Loucy (cell line): Measurements from ENCODE around the gene ADGRD2.

ENCODE experiments used
- H2AFZ ChIP-seq: fragments of 200-600 bp; sonication (generic); 2 replicates; pipeline ENCODE4 v1.6.0; 2016; ENCODE audit warnings: antibody characterized with exemption, mild to moderate bottlenecking, low read length, moderate library complexity
- H3F3A ChIP-seq: fragments of 200-600 bp; 2 replicates; pipeline ENCODE4 v1.6.0; 2016; ENCODE audit warnings: antibody characterized with exemption, low read depth, mild to moderate bottlenecking
- H3K27me3 ChIP-seq: fragments of 200-600 bp; sonication (generic); 2 replicates; pipeline ENCODE4 v1.6.1; 2014; ENCODE audit warnings: low read length, mild to moderate bottlenecking; ENCODE audit not compliant: insufficient read depth, poor library complexity, severe bottlenecking
- H3K36me3 ChIP-seq: fragments of 200-600 bp; sonication (generic); 2 replicates; pipeline ENCODE4 v1.6.1; 2016; ENCODE audit warnings: low read length; ENCODE audit not compliant: insufficient read depth
- H3K4me1 ChIP-seq: fragments of 200-600 bp; sonication (generic); 2 replicates; pipeline ENCODE4 v1.5.1; 2014; ENCODE audit warnings: low read length, mild to moderate bottlenecking; ENCODE audit not compliant: insufficient read depth, poor library complexity, severe bottlenecking
- H3K4me2 ChIP-seq: fragments of 200-600 bp; sonication (generic); 2 replicates; pipeline ENCODE4 v1.6.0; 2014; ENCODE audit warnings: antibody characterized with exemption, low read length, low read depth, mild to moderate bottlenecking; ENCODE audit not compliant: poor library complexity, severe bottlenecking
- H3K4me3 ChIP-seq: fragments of 200-600 bp; sonication (generic); 2 replicates; pipeline ENCODE4 v1.5.1; 2014; ENCODE audit warnings: low read length, mild to moderate bottlenecking, mixed read lengths; ENCODE audit not compliant: poor library complexity, severe bottlenecking
- H3K79me2 ChIP-seq: fragments of 200-600 bp; sonication (generic); 2 replicates; pipeline ENCODE4 v1.6.1; 2014; ENCODE audit warnings: low read length; ENCODE audit not compliant: insufficient read depth
- H3K9ac ChIP-seq: fragments of 200-600 bp; sonication (generic); 2 replicates; pipeline ENCODE4 v1.6.0; 2014; ENCODE audit warnings: mild to moderate bottlenecking, low read depth, low read length, moderate library complexity; ENCODE audit not compliant: poor library complexity, severe bottlenecking
- H3K9me2 ChIP-seq: fragments of 200-600 bp; sonication (generic); replicated peaks from 2 replicates; pipeline ENCODE4 v1.6.1; 2016; ENCODE audit warnings: low read depth, low read length, mixed read lengths
- H3K9me3 ChIP-seq: fragments of 200-600 bp; sonication (generic); 2 replicates; pipeline ENCODE4 v1.6.1; 2014; ENCODE audit warnings: mild to moderate bottlenecking, antibody characterized with exemption, low read length, low read depth; ENCODE audit not compliant: insufficient read depth
- H4K20me1 ChIP-seq: fragments of 200-600 bp; sonication (generic); 2 replicates; pipeline ENCODE4 v1.6.0; 2014; ENCODE audit warnings: antibody characterized with exemption, low read length, mild to moderate bottlenecking; ENCODE audit not compliant: insufficient read depth, poor library complexity, severe bottlenecking
- EZH2phosphoT487 ChIP-seq: fragments of 200-600 bp; IDR thresholded peaks from 2 replicates; pipeline ENCODE4 v1.6.1; 2018; ENCODE audit warnings: antibody characterized with exemption, mild to moderate bottlenecking, moderate library complexity, borderline replicate concordance
- TF ChIP-seq, protein P1 (sequence below): fragments of 200-600 bp; sonication (generic); conservative IDR thresholded peaks from 2 replicates; pipeline ENCODE4 v1.5.1; 2014; ENCODE audit warnings: mild to moderate bottlenecking, antibody characterized with exemption, low read length

Gene ADGRD2

DNA sequence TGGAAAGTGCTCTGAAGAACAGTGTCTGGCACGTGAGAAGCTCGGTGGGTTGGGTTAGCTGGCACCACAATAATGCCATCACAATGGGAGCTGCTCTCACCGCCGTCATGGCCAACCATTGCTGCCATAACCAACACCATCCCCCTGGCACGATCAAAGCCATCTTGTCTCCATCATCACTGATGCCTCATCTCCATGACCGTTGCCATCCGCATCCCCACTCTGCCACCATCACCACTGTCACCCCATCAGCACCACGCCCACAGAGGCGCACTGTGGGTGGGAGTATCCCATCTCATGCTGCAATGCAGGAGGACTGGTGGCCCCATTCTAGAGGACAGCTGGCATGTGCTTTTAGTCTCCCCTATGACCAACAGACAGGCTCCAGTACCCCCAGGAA, 33.2 kb downstream of the ADGRD2 start:
- Histone ChIP-seq H3K9me3 (no peaks in the 10 kb centered on the region), H3K4me2 (no peak overlapping the region), H3K27me3 (no peaks in the 10 kb centered on the region), H3K4me3 (no peak overlapping the region), H2AFZ (no peak overlapping the region), H3K4me1 (no peaks in the 10 kb centered on the region), H3K36me3 (no peaks in the 10 kb centered on the region), H4K20me1 (no peaks in the 10 kb centered on the region), H3K79me2 (no peaks in the 10 kb centered on the region), H3K9ac (no peak overlapping the region), H3F3A (no peaks in the 10 kb centered on the region), H3K9me2 (no peaks in the 10 kb centered on the region)
- TF ChIP-seq EZH2phosphoT487, result no peak
- TF ChIP-seq, protein P1, sequence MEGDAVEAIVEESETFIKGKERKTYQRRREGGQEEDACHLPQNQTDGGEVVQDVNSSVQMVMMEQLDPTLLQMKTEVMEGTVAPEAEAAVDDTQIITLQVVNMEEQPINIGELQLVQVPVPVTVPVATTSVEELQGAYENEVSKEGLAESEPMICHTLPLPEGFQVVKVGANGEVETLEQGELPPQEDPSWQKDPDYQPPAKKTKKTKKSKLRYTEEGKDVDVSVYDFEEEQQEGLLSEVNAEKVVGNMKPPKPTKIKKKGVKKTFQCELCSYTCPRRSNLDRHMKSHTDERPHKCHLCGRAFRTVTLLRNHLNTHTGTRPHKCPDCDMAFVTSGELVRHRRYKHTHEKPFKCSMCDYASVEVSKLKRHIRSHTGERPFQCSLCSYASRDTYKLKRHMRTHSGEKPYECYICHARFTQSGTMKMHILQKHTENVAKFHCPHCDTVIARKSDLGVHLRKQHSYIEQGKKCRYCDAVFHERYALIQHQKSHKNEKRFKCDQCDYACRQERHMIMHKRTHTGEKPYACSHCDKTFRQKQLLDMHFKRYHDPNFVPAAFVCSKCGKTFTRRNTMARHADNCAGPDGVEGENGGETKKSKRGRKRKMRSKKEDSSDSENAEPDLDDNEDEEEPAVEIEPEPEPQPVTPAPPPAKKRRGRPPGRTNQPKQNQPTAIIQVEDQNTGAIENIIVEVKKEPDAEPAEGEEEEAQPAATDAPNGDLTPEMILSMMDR, result no peak

DNA sequence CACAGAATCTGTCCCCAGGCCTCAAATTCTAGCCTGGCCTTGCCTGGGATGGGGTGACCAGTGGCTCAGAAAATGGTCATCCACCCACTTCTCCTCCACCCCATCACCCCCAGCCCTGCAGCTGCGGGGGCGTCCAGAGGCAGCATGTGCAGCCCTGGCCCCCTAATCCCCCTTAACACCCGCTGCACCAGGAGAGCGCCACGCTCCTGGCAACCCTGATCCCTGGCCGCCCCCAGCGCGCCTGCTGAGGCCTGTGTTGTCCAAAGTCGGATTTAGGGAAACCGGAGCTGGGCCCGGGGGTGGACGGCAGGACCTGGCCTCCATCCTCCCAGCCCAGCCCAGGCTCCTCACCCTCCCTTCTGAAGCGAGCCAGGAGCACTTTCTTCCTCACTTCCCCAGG, 35.0 kb downstream of the ADGRD2 start:
- no peaks in the 10 kb centered on the region for H3K9me3 ChIP-seq
- no peaks in the 10 kb centered on the region for H4K20me1 ChIP-seq
- no peak overlapping the region for H3K4me3 ChIP-seq
- H3K9me2 ChIP-seq, result no peaks in the 10 kb centered on the region
- no peaks in the 10 kb centered on the region for H3F3A ChIP-seq
- no peaks in the 10 kb centered on the region for H3K36me3 ChIP-seq
- H3K4me1 ChIP-seq, result no peaks in the 10 kb centered on the region
- no peaks in the 10 kb centered on the region for H3K27me3 ChIP-seq
- no peak overlapping the region for H3K9ac ChIP-seq
- H3K79me2 ChIP-seq, result no peaks in the 10 kb centered on the region
- no peak overlapping the region for H3K4me2 ChIP-seq
- TF ChIP-seq, protein P1, result no peak
- TF ChIP-seq EZH2phosphoT487, result no peak
- no peak overlapping the region for H2AFZ ChIP-seq

DNA sequence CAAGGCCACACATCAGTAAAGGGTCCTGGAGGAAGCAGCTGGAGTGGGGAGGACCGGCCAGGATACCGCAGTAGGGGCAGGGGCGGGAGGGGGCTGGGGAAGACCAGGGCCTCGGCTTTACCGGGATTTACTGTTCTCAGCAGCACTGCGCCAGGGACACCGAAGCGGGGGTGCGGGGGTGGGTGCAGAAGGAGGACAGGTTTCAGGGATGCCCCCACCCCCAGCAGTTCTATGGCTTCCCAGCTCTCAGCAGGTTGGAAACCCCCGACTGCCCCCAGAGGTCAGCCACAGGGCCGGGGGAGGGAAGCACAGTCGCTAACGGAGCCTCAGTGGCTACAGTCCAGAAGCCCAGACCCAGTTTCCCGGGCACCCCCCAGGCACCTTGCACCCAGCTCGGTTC, 35.7 kb downstream of the ADGRD2 start:
- TF ChIP-seq EZH2phosphoT487, result no peak
- TF ChIP-seq, protein P1, result no peak
- H4K20me1 ChIP-seq, result no peaks in the 10 kb centered on the region

More for the DNA sequence above, 35.7 kb downstream of the ADGRD2 start:
- Histone ChIP-seq H3K27me3 (no peaks in the 10 kb centered on the region), H3F3A (no peaks in the 10 kb centered on the region), H2AFZ (no peak overlapping the region), H3K79me2 (no peaks in the 10 kb centered on the region), H3K4me2 (no peak overlapping the region), H3K36me3 (no peaks in the 10 kb centered on the region), H3K9me2 (no peaks in the 10 kb centered on the region), H3K9ac (no peak overlapping the region), H3K4me1 (no peaks in the 10 kb centered on the region), H3K4me3 (no peak overlapping the region), H3K9me3 (no peaks in the 10 kb centered on the region)
